H1 (cell line): ENCODE data around the gene USP3. TPM values are rescaled to one million over a fixed set of nuclear protein-coding genes. Genes with fewer than 3 reads are reported as not detected.
"Not testable (repeated sequence)": the region's sequence is repeated elsewhere in the genome, so short reads cannot be mapped to it uniquely, and the experiment has no call there.

ENCODE experiments used
- CTCF ChIA-PET: fragments of 300-600 bp; sonication (Branson Sonifier 250); formaldehyde crosslinking; loops from one replicate; lab custom pipeline; 2021; ENCODE audit not compliant: partially characterized antibody; lab: Charles Lee
- POLR2A ChIA-PET: fragments of 300-600 bp; sonication (Branson Sonifier 250); formaldehyde crosslinking; loops from one replicate; lab custom pipeline; 2021; ENCODE audit warnings: inconsistent platforms; ENCODE audit not compliant: partially characterized antibody; lab: Charles Lee
- DNase-seq, 2 experiments: peaks; one replicate each; pipeline versions ENCODE4 v3.0.0 to v3.0.0-alpha.2; 2010 to 2022; ENCODE audit warnings: low spot score in 2 of 2, low read depth in 1 of 2, mixed read lengths in 1 of 2
- FAIRE-seq: peaks from 2 replicates; lab custom pipeline; 2011; peaks lifted over from hg19 to GRCh38; lab: Jason Lieb, UNC
- H2AFZ ChIP-seq: 2 replicates; pipeline ENCODE4 v1.8.1; 2012; ENCODE audit warnings: low read length, inconsistent platforms
- H2AK5ac ChIP-seq: 2 replicates; pipeline ENCODE4 v1.6.1; 2013; ENCODE audit warnings: low read depth, low read length
- H2BK120ac ChIP-seq: replicated peaks from 2 replicates; pipeline ENCODE3; 2013; ENCODE audit warnings: low read depth, low read length, inconsistent platforms
- H2BK12ac ChIP-seq: 2 replicates; pipeline ENCODE4 v1.6.1; 2013; ENCODE audit warnings: low read depth, low read length
- H2BK15ac ChIP-seq: 2 replicates; pipeline ENCODE4 v1.6.1; 2013; ENCODE audit warnings: low read length
- H2BK20ac ChIP-seq: 2 replicates; pipeline ENCODE4 v1.6.1; 2013; ENCODE audit warnings: low read length
- H2BK5ac ChIP-seq: 2 replicates; pipeline ENCODE4 v1.6.1; 2013; ENCODE audit warnings: low read depth, low read length
- H3K14ac ChIP-seq: 2 replicates; pipeline ENCODE4 v1.6.1; 2013; ENCODE audit warnings: inconsistent platforms; ENCODE audit not compliant: insufficient read length
- H3K18ac ChIP-seq: 2 replicates; pipeline ENCODE4 v1.6.1; 2013; ENCODE audit warnings: low read length; ENCODE audit errors: extremely low read depth
- H3K23ac ChIP-seq: 2 replicates; pipeline ENCODE4 v1.6.1; 2013; ENCODE audit warnings: inconsistent platforms; ENCODE audit not compliant: insufficient read length
- H3K23me2 ChIP-seq: 2 replicates; pipeline ENCODE4 v1.6.1; 2013; ENCODE audit warnings: low read depth, low read length
- H3K27ac ChIP-seq: 2 replicates; pipeline ENCODE4 v1.6.1; 2011; ENCODE audit warnings: low read depth, low read length, inconsistent platforms
- H3K27me3 ChIP-seq, 4 experiments: replicated peaks in 1 of 4; 1 replicate in 1 of 4; 2 replicates in 3 of 4; pipeline versions ENCODE4 v1.6.1 to v1.8.1; 2011 to 2013; ENCODE audit warnings: low read length in 3 of 4, mild to moderate bottlenecking in 3 of 4, inconsistent platforms in 2 of 4, mixed read lengths in 2 of 4, moderate library complexity in 1 of 4; ENCODE audit not compliant: control insufficient read depth in 3 of 4, insufficient read depth in 3 of 4; ENCODE audit errors: extremely low read depth in 1 of 4
- H3K36me3 ChIP-seq, 4 experiments: 2 replicates each; pipeline versions ENCODE4 v1.6.1 to v1.8.1; 2011 to 2013; ENCODE audit warnings: mild to moderate bottlenecking in 4 of 4, low read length in 3 of 4, moderate library complexity in 2 of 4, control low read depth in 1 of 4, inconsistent platforms in 1 of 4; ENCODE audit not compliant: insufficient read depth in 4 of 4, control insufficient read depth in 2 of 4
- H3K4ac ChIP-seq: replicated peaks from 2 replicates; pipeline ENCODE3; 2013; ENCODE audit warnings: low read length, low read depth, mixed read lengths, inconsistent platforms; ENCODE audit not compliant: insufficient read length
- H3K4me1 ChIP-seq, 4 experiments: replicated peaks in 1 of 4; 1 replicate in 1 of 4; 2 replicates in 3 of 4; pipeline versions ENCODE4 v1.6.1 to v1.8.1; 2011 to 2013; ENCODE audit warnings: low read length in 3 of 4, inconsistent platforms in 2 of 4, mixed read lengths in 1 of 4; ENCODE audit not compliant: insufficient read depth in 4 of 4, control insufficient read depth in 3 of 4
- H3K4me2 ChIP-seq, 2 experiments: 2 replicates each; pipeline versions ENCODE4 v1.6.1 to v1.8.1; 2011 to 2013; ENCODE audit warnings: low read depth in 2 of 2, low read length in 2 of 2, control low read depth in 1 of 2, inconsistent platforms in 1 of 2, mild to moderate bottlenecking in 1 of 2; ENCODE audit not compliant: insufficient read depth in 1 of 2
- H3K4me3 ChIP-seq, 4 experiments: fragments of 200-600, 300-600 bp in 1 of 4; sonication (generic), shearing (Covaris generic), sonication (Bioruptor Twin) in 1 of 4; 2 replicates each; pipeline versions ENCODE4 v1.5.1 to v1.8.1; 2011 to 2016; ENCODE audit warnings: low read length in 4 of 4, low read depth in 3 of 4, control low read depth in 2 of 4, inconsistent platforms in 2 of 4, mild to moderate bottlenecking in 2 of 4, mixed read lengths in 1 of 4, moderate library complexity in 1 of 4; ENCODE audit not compliant: insufficient read depth in 2 of 4; ENCODE audit errors: extremely low read depth in 1 of 4
- H3K56ac ChIP-seq: replicated peaks from 2 replicates; pipeline ENCODE3; 2013; ENCODE audit warnings: low read depth, mild to moderate bottlenecking, mixed read lengths, low read length, inconsistent platforms; ENCODE audit not compliant: insufficient read length
- H3K79me1 ChIP-seq: 2 replicates; pipeline ENCODE4 v1.6.1; 2013; ENCODE audit warnings: low read depth, low read length, control low read depth
- H3K79me2 ChIP-seq, 2 experiments: 2 replicates each; pipeline versions ENCODE4 v1.6.1 to v1.8.1; 2012 to 2013; ENCODE audit warnings: low read length in 2 of 2, mild to moderate bottlenecking in 2 of 2, inconsistent platforms in 1 of 2; ENCODE audit not compliant: insufficient read depth in 2 of 2, control insufficient read depth in 1 of 2
- H3K9ac ChIP-seq, 4 experiments: replicated peaks in 1 of 4; 1 replicate in 1 of 4; 2 replicates in 3 of 4; pipeline versions ENCODE4 v1.6.1 to v1.8.1; 2011 to 2013; ENCODE audit warnings: low read depth in 3 of 4, low read length in 3 of 4, control low read depth in 2 of 4, mild to moderate bottlenecking in 2 of 4, moderate library complexity in 2 of 4, inconsistent platforms in 1 of 4; ENCODE audit errors: extremely low read depth in 1 of 4
- H3K9me3 ChIP-seq, 2 experiments: 2 replicates each; pipeline versions ENCODE4 v1.6.1 to v1.8.1; 2012 to 2013; ENCODE audit warnings: mild to moderate bottlenecking in 2 of 2, moderate library complexity in 2 of 2, control low read depth in 1 of 2, inconsistent platforms in 1 of 2, low read depth in 1 of 2, low read length in 1 of 2, mixed read lengths in 1 of 2; ENCODE audit not compliant: insufficient read depth in 2 of 2
- H4K20me1 ChIP-seq, 2 experiments: replicated peaks in 1 of 2; 2 replicates each; pipeline versions ENCODE3 to v1.8.1; 2011 to 2013; ENCODE audit warnings: inconsistent platforms in 2 of 2, low read length in 2 of 2, mild to moderate bottlenecking in 1 of 2; ENCODE audit not compliant: insufficient read depth in 2 of 2, control insufficient read depth in 1 of 2
- H4K5ac ChIP-seq: 2 replicates; pipeline ENCODE4 v1.6.1; 2013; ENCODE audit warnings: low read length, low read depth, mixed read lengths, inconsistent platforms; ENCODE audit not compliant: insufficient read length
- H4K8ac ChIP-seq: 2 replicates; pipeline ENCODE4 v1.8.0; 2013; ENCODE audit warnings: mild to moderate bottlenecking, moderate library complexity, low read length, inconsistent platforms; ENCODE audit not compliant: insufficient read depth; ENCODE audit errors: extremely low read depth
- H4K91ac ChIP-seq: replicated peaks from 2 replicates; pipeline ENCODE3; 2013; ENCODE audit warnings: low read length, mixed read lengths, inconsistent platforms; ENCODE audit not compliant: insufficient read length
- WGBS, 2 experiments: shearing (Covaris generic) in 1 of 2; methylation state at CpG; one replicate each; pipeline versions ENCODE4 v1.1.6 to v1.1.7; 2013 to 2015; ENCODE audit warnings: low lambda C conversion rate in 2 of 2, mixed read lengths in 2 of 2, inconsistent platforms in 1 of 2, low coverage in 1 of 2, missing lambda C conversion rate in 1 of 2; ENCODE audit not compliant: insufficient replicate concordance in 2 of 2, insufficient coverage in 1 of 2, insufficient read length in 1 of 2; ENCODE audit errors: extremely low coverage in 1 of 2, missing lambda C conversion rate in 1 of 2; 5-methylcytosine and 5-hydroxymethylcytosine counted together
- polyA plus RNA-seq, 7 experiments: library from polyadenylated mRNA; depleted of rRNA in 3 of 7; stranded (reverse) in 5 of 7; unstranded in 2 of 7; fragments of >200 nt in 5 of 7; fragments of 200-250 nt in 2 of 7; gene quantifications; 1 replicate in 5 of 7; 2 replicates in 1 of 7; 4 replicates in 1 of 7; pipeline versions ENCODE4 v1.2.1 to v1.2.3, GENCODE V29; 2011 to 2013; ENCODE audit warnings: missing spikeins in 2 of 7, mixed read lengths in 2 of 7
- total RNA-seq: library from RNA; stranded (reverse); fragmentation: NEBNext Ultra II Directional; extraction: Animal tissue kit (Norgen Biotek cat#: 25700); gene quantifications from 2 replicates; pipeline ENCODE4 v1.2.1, GENCODE V29; 2021

The USP3 gene
- total and polyA plus RNA-seq, 2 of the 8 experiments (the other 6 are each of a cell fraction or from before 2014, with no cell fraction given) = 15.5 to 16.2 TPM

DNA sequence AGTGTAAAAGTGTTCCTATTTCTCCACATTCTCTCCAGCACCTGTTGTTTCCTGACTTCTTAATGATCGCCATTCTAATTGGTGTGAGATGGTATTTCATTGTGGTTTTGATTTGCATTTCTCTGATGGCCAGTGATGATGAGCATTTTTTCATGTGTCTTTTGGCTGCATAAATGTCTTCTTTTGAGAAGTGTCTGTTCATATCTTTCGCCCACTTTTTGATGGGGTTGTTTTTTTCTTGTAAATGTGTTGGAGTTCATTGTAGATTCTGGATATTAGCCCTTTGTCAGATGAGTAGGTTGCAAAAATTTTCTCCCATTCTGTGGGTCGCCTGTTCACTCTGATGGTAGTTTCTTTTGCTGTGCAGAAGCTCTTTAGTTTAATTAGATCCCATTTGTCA, 113.2 kb downstream of the USP3 start:
- FAIRE-seq = not testable (repeated sequence)
- WGBS, 2 experiments = 100% methylated on average over 2 of the region's 3 CpGs; no CpG with 5 or more reads in 1 of the 2 experiments

GRCh38 chr15:63620760-63621159, 116.4 kb downstream of the USP3 start:
- H3K27me3 ChIP-seq, H2BK15ac ChIP-seq, DNase-seq, H3K27ac ChIP-seq, H3K23ac ChIP-seq, CTCF ChIA-PET, H4K5ac ChIP-seq, H3K14ac ChIP-seq, H4K20me1 ChIP-seq, H3K4me1 ChIP-seq, H4K8ac ChIP-seq, H3K4ac ChIP-seq, H2BK120ac ChIP-seq, H3K4me3 ChIP-seq, H3K56ac ChIP-seq, H3K18ac ChIP-seq, H2AK5ac ChIP-seq, H2BK12ac ChIP-seq, H3K9ac ChIP-seq, H3K79me2 ChIP-seq, POLR2A ChIA-PET, H2BK20ac ChIP-seq, H4K91ac ChIP-seq, H3K9me3 ChIP-seq, H3K4me2 ChIP-seq, FAIRE-seq, H3K79me1 ChIP-seq, H2AFZ ChIP-seq, H2BK5ac ChIP-seq, H3K23me2 ChIP-seq: not testable (repeated sequence)
- WGBS, 2 experiments = no CpG with 5 or more reads among the region's 2 CpGs
- peaks cover 0 to 27% (median 2%) of the 10 kb centered on the region in 4 experiments; a peak in 4 of 8 replicates for H3K36me3 ChIP-seq

More for the DNA sequence above, 113.2 kb downstream of the USP3 start:
- DNase-seq, H2BK15ac ChIP-seq, H3K79me1 ChIP-seq, H3K56ac ChIP-seq, H3K9me3 ChIP-seq, H3K9ac ChIP-seq, H3K18ac ChIP-seq, H3K79me2 ChIP-seq, H4K8ac ChIP-seq, H2BK120ac ChIP-seq, H2BK20ac ChIP-seq, H3K27me3 ChIP-seq, CTCF ChIA-PET, H3K14ac ChIP-seq, H3K23me2 ChIP-seq, H2AFZ ChIP-seq, H3K27ac ChIP-seq, H4K20me1 ChIP-seq, H3K4ac ChIP-seq, H2BK5ac ChIP-seq, H4K91ac ChIP-seq, POLR2A ChIA-PET, H2AK5ac ChIP-seq, H4K5ac ChIP-seq, H3K4me1 ChIP-seq, H3K23ac ChIP-seq, H3K4me3 ChIP-seq, H3K4me2 ChIP-seq, H2BK12ac ChIP-seq: not testable (repeated sequence)
- H3K36me3 ChIP-seq = peaks cover 5 to 26% (median 5%) of the 10 kb centered on the region in 4 experiments; a peak in 6 of 8 replicates
